Hematopoietic multipotent progenitor cell treated with erythropoietin and hydrocortisone succinate and interleukin-3 and kit ligand, for 17 days (in vitro differentiated cells): ENCODE data around the gene CBY2.

Source experiments
- DNase-seq: peaks from one replicate; pipeline ENCODE4 v3.0.0-alpha.2; 2015; ENCODE audit warnings: low spot score

The CBY2 gene

DNA sequence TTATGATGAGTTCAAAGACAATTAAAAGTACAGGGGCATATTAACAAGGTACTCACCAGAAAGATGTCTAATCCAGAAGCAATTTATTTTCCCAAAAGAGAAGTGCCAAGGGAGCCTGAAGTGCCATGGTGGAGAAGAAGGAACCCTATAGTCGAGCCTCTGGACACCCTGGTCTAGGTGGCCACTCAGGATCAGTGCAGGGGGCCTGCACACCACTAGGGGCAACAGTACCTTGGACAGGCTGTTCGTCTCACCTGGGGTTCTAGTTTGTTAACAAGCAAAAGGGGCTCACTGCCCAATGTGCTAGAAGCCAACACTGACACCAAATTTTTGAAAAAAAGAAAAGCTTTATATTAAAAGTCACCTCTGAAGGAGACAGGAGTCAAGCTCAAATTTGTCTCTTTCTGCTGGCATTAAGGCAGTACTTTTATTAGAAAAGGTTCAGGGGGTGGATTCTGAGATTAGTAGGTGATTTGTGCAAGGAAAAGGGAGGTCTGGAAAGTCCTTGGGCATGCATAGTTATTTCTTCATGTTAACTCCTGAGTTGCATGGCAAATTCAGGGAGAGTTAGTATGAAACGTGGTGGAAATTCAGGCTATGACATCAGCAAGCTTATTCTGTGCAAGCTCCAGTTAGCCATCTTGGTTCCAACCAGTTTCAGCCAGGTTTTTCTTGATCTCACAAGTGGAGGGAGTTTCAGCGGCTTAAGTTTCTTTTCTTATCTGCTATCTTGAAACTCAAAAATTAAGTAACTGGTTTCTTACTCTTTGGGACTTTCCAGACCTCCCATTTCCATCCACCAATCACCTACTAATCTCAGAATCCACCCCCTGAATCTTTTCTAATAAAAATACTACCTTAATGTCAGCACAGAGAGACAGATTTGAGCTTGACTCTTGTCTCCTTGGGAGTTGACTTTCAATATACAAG, 884 bp upstream of the CBY2 start:
- no peak for DNase-seq

DNA sequence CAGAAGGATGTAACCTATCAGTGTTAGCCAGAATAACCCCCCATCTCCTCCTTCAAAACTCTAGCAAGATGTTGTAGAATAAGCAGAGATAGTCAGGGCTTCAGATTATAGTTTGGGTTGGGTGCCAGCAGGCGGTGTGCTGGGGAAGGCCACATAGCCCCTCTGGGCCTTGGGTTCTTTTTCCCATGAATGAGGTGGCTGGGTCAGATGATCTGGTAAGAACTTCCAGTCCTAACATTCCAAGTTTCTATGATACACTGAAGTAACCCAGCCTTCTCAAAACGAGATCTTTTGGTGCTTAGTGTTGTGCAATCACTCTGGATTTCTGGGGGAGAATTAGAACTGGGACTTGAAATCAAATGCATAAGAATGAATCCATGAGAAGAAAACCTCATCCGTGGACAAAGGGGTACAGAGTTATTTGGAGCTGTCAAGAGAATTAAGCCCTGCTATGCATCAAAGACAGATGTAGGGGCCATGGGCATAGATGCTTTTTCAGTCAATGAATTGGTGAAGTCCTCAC, 810 bp downstream of the CBY2 start:
- DNase-seq, result no peak

DNA sequence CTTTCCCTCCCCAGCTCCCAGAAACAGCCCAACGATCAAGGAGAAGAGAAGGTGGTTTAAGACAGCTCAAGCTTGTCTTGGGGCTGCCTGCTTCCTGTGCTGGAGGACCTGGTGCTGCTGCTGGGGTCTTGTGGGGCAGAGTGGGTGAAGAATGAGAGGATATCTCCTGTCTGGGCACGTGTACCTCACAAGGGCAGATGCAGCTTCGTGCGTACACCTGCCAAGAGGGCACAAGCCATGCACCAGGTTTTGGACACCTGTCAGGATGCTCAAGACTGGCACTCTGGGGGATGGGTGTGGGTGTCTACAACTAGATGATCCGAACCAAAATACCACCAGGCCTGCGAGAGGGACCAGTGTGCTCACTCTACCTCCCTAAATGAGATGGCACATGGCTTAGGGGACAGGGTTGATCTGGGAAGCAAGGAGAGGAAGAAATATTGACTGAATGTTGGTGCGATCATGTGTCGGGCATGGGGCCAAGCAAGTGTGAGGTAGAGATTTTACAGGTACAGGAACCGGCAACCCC, 2.2 kb downstream of the CBY2 start:
- DNase-seq, result no peak

DNA sequence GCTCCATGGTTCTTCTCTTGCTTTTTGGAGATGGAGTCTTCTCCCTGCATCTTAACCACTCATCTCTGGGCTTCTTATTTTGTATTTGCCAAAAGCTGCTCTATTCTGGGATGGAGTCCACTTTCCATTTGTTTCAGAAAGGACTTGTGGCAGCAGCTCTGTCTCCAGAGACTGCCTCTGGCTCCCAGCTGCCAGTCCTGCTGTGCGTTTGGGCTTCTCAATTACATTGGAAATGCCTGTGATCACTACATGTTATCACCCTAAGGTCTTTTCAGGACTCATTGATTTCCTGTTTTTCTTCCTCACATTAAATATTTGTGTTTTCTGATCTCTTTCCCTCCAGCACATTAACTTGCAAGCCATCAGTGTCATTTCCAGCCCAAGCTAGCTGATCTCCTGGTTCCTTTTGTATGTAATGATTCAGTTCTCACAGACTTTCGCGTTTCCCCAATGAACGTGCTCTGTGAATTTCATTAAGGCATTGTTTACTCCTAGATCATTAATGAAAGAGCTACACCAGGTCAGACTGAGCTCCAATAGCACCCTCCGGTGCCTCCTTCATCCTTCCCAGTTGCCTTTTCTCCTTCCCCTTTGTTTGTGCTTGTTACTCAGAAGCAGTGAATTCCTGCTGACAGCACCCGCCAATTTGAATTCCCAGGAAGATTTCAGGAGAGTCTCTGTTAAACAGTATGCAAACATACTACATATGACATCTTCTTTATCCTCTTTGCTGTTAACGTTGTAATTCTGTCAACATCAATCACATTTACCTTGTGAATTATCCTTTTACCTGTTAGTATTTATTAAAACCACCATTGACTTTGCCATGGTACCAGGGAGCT, 3.0 kb downstream of the CBY2 start:
- DNase-seq, result no peak

DNA sequence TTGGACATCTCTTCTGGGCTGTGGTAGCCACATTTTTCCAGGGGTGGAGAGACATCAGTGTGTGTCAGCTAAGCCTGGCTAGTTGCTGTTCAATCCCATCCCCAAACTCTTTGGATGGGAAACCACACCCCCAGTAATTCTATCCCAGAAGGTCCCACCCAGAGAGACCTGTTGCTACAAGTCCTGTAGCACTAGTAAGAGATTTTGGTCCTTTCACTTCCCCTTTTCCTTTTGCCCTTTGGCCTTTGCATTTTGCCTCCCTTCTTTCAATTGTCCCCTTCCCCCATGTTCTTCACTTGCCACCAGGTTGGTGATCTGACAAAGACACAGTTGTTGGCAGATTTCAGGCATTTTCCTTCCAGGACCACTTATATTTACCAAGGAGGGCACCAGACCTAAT, 3.8 kb downstream of the CBY2 start:
- no peak for DNase-seq

DNA sequence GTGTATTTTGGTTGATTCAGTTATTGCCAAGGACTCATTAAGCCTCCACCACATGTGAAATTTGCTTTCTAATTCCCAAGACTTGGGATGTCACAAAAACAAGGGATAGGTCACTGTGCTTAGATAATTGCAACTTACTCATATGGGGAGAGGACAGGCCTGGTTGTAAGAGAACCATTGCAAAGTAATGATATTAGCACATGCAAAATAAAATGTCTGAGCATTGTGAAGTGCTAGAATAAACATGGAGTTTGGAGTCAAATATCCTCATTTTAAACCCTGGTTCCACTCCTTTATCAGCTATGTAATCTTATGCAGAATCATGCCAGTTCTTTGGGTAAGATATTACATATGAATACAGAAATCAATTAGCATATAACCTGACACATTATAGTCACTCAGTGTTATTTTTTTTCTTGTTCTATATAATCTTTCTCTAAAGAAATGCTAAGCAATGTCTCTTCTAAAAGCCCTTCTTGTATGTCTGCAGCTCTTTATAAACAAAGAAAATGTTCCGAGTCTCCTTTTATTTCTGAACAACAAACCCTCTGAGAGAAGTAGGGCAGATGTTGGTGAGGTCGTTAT, 5.5 kb downstream of the CBY2 start:
- DNase-seq, result no peak

DNA sequence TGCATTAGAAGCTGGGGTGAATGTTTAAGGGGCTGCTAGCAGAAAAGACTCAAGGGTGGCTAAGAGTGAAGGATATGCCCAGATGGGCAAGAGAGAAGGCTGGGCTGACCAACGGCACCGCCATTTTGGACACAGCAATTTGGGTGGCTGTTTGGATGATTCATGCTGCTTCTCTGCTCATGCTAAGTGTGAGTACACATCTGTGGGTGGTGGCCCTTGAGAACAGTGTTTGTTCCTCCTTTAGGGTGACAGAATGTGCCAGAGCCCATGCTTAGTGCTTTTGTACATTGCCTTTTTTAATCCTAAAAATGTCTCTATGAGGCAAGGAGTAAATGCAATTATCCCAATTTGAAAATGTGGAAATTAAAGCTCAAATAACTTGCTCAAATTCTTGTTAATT, 9.8 kb downstream of the CBY2 start:
- no peak for DNase-seq

DNA sequence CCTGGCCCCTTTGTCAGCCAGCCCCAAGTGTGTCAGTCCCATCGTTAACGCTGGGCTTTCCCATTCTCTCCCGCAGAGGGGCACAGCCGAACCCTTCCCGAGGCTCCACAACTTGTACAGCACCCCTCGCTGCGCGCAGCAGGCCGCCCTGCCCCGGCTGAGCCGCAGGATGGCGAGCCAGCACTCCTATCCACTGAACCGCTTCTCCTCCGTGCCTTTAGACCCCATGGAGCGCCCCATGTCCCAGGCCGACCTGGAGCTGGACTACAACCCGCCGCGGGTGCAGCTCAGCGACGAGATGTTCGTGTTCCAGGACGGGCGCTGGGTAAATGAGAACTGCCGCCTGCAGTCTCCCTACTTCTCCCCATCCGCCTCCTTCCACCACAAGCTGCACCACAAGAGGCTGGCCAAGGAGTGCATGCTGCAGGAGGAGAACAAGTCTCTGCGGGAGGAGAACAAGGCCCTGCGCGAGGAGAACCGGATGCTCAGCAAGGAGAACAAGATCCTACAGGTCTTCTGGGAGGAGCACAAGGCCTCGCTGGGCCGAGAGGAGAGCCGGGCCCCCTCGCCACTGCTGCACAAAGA, 11.1 kb downstream of the CBY2 start:
- DNase-seq, result no peak

DNA sequence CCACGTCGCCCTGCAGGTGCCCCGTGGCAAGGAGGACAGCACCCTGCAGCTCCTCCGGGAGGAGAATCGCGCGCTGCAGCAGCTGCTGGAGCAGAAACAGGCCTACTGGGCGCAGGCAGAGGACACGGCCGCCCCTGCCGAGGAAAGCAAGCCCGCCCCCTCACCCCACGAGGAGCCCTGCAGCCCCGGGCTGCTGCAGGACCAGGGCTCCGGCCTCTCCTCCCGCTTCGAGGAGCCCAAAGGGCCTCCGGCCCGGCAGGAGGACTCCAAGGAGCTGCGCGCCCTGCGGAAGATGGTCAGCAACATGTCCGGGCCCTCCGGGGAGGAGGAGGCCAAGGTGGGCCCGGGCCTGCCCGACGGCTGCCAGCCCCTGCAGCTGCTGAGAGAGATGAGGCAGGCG, 11.6 kb downstream of the CBY2 start:
- DNase-seq, result no peak

DNA sequence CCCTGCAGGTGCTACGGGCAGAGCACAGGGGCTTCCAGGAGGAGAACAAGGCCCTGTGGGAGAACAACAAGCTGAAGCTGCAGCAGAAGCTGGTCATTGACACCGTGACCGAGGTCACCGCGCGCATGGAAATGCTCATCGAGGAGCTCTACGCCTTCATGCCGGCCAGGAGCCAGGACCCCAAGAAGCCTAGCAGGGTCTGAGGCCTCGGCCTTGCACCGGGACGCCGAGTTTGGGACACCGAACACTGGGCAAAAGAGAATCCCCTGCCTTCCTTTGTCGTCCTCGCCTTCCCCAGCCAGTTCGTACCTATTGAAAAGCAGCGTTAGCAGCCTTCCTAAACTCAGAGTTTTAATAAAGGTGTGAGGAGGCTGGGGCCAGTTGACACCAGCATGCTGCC, 12.1 kb downstream of the CBY2 start:
- DNase-seq, result no peak

DNA sequence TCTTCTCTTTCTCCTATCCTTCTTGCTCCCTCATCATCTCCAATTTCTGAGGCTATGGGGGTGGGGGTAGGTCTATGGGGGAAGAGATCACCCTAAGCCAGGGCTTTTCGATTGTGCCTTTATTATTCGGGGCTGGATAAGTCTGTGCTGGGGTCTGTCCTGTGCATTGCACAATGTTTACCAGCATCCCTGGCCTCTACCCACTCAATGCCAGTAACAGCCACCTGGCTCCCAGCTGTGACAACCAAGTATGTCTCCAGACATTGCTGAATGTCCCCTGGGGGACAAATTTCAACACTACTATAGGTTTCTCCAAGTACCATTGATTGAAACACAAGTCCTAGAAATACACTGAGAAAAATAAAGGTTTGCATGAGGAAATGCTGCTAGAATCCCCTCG, 13.2 kb downstream of the CBY2 start:
- no peak for DNase-seq

DNA sequence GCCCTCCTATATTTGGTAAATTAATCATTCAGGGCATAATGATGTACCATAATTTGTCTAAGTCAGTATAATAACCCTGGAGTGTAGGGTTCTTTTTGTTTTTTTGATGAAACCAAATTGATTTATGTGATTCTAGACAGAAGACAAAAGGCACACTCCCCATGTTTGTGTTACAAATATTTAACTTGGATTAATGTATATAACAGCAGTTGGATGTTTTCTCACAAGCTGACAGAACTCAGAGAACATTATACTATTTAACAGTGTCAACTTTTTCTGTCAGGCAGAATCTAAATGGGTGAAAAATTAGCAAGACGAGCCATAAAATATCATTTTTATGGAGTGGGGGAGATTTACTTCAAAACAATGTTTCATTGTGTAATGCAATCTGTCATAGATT, 15.2 kb downstream of the CBY2 start:
- DNase-seq, result no peak

DNA sequence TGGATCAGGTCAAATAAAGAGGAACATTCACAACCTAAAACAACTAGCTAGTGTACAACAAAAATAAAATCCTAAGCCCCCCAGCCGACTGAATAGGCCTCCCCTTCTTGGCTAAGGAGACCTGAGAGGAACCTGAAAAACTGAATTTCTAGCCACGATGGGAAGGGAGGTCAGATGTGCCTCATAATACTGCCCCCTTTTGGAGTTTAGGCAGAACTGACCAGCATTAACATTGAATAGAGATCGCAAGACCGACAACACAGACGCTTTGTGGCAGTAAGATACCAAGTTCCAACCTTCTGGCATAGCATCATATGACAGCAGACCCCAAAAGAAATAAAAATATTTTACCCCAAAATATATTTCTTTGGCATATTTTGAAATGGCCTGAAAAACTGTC, 15.9 kb downstream of the CBY2 start:
- DNase-seq, result no peak

DNA sequence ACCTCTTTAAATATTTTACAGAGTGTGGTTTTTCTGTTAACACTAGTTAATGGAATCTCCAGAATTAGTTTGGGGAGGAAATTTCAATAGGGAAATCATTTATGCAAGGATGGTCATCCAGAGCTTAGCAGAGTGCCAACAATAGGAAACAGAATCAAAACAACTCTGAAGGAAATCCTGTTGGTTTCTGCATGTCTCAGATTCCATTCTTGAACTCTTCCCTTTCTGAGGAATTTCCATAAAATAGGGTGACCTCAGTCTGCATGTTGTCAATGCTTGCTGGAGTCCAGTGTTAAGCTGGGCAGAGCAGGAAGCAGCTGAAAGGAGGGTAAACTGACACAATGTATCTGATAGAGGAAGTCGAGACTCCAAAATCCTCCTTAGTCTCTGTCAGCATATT, 16.9 kb downstream of the CBY2 start:
- no peak for DNase-seq

DNA sequence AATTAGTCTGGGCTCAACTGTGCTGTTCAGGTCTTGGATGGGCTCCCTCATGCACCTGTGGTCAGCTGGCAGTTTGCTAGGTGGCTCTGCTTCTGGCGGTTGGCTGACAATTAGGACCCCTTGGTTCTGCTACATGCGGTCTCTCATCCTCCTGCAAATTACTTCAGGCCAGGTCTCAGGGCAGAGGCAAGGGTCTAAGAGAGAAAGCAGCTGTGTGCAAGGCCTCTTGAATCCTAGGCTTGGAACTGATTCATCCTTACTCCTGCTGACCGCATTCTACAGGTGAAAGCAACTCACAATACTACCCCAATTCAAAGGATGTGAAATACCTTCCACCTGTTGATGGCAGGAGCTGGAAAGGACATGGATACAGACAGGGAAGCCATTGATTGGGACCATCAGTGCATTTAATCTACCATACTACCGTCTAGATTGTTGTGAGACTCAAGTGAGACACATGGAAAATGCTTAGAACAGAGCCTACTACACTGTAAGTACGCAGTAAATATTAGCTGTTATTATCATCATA, 19.1 kb downstream of the CBY2 start:
- no peak for DNase-seq

DNA sequence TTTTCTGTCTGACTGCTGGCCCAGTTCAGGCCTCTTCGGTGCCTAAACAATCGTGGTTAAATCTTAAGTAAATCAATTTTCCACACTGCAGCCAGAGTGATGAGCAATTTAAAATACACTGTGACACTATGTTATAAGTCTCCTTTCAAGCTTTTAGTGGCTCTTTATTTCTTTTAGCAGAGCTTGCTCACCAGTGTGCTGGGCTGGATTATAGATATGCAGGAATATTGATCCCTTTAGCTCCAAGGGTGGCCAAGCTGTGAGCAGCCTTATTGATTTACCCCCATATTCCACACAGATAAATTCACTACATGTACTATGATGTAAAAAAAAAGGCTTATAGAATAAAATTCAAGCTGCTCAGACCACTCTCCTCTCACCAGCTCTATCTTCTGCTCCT, 21.7 kb downstream of the CBY2 start:
- DNase-seq, result no peak

DNA sequence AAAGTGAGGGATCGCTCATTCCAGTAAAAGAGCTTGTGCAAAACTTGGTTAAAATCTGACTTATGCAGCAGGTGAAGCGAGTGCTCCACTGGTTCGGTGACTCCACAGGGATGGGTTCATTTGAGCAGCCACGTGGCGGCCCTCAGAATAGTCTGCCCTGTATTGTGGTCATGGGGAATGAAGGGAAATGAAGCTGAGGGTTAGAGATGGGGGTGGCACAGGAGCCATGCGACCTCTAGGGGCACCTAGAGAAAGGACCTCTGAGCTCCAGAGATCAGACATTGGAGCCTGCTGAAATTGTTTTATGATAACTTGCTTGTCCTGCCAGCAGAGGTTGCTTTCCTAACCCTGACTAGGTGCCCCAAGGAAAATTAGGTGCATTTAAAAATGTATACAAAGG, 26.6 kb downstream of the CBY2 start:
- no peak for DNase-seq

DNA sequence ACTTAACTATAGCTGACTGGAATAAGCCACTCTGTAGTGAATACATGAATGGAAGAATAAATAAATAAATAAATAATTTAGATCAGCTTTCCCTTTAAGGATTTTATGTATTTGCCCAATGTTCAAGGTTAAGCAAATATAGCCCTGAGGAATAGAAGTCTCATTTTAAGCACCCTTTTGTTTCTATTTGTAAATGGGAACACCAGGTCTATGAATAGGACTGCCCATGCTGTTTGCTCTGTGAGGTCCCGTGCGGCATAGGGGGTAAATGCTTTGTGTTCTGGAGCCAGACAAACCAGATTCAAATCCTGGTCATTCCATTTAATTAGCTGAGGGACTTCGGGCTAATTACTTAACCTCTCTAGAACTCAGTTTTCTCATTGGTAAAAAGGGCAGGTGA, 29.3 kb downstream of the CBY2 start:
- DNase-seq, result no peak

DNA sequence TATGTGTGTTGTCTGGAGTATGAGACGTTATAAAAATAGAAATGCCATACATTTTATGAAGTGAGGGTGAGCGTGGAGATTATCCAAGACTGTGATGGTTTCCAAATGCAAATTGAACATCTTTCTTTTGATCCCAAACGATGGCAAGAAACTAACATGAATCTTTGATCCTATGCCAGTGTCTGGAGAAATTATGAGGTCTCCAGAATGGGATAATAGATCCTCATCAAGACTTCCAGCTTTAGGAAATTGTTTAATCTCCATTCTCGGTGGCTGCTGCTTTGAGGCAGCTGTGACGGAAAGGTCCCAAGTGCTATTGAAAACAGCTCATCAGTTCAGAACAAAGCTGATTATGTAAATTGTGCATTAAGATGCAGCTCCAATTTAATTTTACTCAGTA, 30.8 kb downstream of the CBY2 start:
- DNase-seq, result no peak

DNA sequence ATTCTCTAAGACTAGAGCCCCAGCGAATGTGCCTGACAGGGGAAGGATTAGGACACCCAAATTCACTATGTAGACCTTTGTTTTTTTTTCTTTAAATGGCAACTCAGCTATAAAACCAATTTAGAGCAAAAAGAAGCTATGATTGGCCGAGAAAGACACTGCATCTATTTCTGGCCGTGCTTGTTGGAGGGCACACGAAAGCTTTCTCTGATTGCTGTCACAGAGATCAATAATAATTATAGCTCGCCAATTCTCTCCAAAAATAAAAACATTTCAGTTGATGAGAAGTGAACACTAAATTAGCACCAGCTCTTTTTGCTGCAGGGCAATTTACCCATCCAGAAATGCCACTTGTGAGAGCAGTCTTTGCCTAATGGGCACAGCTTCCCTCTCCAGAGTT, 31.2 kb downstream of the CBY2 start:
- no peak for DNase-seq

DNA sequence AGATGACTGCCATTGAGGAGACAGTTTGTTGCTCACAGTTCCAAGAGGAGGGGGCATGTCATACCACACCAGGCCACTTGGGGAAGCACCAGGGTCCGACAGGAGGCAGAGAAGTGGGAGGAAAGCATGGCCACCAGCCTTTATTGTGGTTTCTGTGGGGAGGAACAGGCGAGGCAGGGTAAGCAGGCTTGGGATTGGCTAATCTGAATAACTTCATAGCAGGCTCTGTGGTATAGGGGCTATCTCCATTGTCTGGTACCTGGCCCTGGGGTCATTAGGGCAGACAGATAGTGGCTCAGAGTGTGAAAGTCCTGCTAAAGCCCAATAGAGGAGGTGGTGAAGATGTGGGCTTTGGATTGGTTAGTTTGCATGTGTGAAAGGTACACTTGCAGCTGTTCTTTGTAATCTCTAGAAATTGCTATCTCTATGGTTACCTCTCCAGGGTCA, 35.5 kb downstream of the CBY2 start:
- no peak for DNase-seq

DNA sequence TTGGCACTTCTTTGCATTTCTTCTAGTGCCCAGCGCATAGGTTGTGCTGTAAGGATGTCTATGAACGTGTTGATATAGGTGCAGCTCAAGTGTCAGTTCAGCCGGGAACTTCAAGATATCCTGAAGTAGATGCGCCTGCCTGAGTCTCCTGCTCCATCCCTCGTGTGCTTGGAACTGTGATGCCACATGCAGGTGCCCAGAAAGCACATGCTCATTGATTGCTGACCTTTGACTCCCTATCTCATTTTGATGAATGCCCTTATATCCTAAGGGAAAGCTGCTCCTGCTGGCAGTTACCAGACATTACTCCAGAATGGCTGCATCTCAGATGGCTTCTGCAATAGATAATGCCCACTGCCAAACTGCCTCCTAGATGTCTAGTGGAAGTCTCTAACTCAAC, 40.9 kb downstream of the CBY2 start:
- no peak for DNase-seq
